ENCODE results near the gene NACC2.

DNA sequence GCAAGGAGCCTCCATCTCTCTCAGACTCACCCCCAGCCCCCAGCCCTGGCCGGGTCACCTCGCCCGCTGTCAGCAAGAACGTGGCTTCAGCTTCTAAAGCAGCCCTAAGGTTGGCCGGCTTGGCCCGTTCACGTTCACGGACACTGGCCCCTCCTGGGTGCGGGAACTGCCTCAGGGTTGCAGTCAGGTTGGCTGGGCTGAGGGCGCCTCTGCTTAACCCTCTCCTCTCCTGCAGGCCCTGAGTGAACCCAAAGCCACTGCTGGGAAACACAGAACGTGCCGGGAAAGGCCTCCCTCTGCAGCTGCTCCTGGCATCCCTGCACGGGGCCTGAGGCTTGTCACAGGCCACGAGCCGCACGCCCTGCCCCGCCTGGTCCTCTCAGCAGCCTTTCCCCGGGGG lies 93.9 kb downstream of the NACC2 start:
- TF ChIP-seq, protein P1, sequence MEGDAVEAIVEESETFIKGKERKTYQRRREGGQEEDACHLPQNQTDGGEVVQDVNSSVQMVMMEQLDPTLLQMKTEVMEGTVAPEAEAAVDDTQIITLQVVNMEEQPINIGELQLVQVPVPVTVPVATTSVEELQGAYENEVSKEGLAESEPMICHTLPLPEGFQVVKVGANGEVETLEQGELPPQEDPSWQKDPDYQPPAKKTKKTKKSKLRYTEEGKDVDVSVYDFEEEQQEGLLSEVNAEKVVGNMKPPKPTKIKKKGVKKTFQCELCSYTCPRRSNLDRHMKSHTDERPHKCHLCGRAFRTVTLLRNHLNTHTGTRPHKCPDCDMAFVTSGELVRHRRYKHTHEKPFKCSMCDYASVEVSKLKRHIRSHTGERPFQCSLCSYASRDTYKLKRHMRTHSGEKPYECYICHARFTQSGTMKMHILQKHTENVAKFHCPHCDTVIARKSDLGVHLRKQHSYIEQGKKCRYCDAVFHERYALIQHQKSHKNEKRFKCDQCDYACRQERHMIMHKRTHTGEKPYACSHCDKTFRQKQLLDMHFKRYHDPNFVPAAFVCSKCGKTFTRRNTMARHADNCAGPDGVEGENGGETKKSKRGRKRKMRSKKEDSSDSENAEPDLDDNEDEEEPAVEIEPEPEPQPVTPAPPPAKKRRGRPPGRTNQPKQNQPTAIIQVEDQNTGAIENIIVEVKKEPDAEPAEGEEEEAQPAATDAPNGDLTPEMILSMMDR (IDR thresholded peaks at IDR 0.05; ENCODE audit: poor library complexity) = no peak
- no peak for TF ChIP-seq EZH2 (IDR thresholded peaks at IDR 0.05; ENCODE audit: borderline replicate concordance)
- TF ChIP-seq EZH2phosphoT487 (IDR thresholded peaks at IDR 0.05; ENCODE audit: low read depth, severe bottlenecking, unreplicated experiment) = no peak

Measured in hepatocyte (in vitro differentiated cells).